ENCODE data around the gene EPHA8.

DNA sequence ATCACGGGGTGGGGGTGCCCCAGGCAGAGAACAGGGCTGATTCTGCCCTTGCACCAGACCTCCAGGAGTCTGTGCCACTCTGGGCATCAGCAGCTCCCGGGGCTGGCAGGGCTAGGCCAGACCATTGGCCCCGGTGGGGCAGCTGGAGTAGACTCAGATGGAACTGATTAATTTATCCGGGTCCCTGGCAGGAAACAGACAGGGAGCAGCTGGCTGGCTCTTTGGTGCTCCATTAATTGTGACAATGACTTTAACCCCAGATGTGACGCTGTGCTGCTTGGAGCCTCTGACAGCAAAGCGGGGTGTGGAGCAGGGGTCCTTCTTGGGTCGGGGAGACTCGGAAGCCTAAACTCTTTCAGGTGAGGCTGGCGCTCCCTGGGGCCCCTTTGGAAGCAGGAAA lies 9.5 kb downstream of the EPHA8 start:
- TF ChIP-seq, protein P1, sequence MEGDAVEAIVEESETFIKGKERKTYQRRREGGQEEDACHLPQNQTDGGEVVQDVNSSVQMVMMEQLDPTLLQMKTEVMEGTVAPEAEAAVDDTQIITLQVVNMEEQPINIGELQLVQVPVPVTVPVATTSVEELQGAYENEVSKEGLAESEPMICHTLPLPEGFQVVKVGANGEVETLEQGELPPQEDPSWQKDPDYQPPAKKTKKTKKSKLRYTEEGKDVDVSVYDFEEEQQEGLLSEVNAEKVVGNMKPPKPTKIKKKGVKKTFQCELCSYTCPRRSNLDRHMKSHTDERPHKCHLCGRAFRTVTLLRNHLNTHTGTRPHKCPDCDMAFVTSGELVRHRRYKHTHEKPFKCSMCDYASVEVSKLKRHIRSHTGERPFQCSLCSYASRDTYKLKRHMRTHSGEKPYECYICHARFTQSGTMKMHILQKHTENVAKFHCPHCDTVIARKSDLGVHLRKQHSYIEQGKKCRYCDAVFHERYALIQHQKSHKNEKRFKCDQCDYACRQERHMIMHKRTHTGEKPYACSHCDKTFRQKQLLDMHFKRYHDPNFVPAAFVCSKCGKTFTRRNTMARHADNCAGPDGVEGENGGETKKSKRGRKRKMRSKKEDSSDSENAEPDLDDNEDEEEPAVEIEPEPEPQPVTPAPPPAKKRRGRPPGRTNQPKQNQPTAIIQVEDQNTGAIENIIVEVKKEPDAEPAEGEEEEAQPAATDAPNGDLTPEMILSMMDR (IDR thresholded peaks at IDR 0.05), result no peak
- no peak for TF ChIP-seq EZH2 (IDR thresholded peaks at IDR 0.05; ENCODE audit: borderline replicate concordance, insufficient read depth, low read depth, low read length, poor library complexity, severe bottlenecking)
